Fibroblast of the aortic adventitia (primary cell): ENCODE data around the gene FAAH. TPM values are rescaled to one million over a fixed set of nuclear protein-coding genes. Genes with fewer than 3 reads are reported as not detected.
A peak's percentile ranks its signal among the peaks of the same experiment; 100 is the strongest.

ENCODE experiments used
- DNase-seq: peaks from one replicate; pipeline ENCODE4 v3.0.0-alpha.2; 2010; ENCODE audit warnings: low read depth
- H3K4me3 ChIP-seq: 2 replicates; pipeline ENCODE4 v1.5.1; 2011; ENCODE audit warnings: low read depth, mild to moderate bottlenecking, control low read depth, low read length, moderate library complexity
- total RNA-seq: library from RNA; depleted of rRNA; stranded (reverse); fragments of >200 nt; gene quantifications from 2 replicates; pipeline ENCODE4 v1.2.3, GENCODE V29; 2012; ENCODE audit warnings: low replicate concordance
- TF ChIP-seq, protein P1 (sequence below): IDR thresholded peaks from 2 replicates; pipeline ENCODE4 v1.5.1; 2011; ENCODE audit warnings: mild to moderate bottlenecking, low read length, control low read depth, inconsistent platforms; ENCODE audit not compliant: insufficient read depth

Gene FAAH
- total RNA-seq, 1 donor, result 0.18 TPM

- DNase-seq, result no peak
- TF ChIP-seq, protein P1, sequence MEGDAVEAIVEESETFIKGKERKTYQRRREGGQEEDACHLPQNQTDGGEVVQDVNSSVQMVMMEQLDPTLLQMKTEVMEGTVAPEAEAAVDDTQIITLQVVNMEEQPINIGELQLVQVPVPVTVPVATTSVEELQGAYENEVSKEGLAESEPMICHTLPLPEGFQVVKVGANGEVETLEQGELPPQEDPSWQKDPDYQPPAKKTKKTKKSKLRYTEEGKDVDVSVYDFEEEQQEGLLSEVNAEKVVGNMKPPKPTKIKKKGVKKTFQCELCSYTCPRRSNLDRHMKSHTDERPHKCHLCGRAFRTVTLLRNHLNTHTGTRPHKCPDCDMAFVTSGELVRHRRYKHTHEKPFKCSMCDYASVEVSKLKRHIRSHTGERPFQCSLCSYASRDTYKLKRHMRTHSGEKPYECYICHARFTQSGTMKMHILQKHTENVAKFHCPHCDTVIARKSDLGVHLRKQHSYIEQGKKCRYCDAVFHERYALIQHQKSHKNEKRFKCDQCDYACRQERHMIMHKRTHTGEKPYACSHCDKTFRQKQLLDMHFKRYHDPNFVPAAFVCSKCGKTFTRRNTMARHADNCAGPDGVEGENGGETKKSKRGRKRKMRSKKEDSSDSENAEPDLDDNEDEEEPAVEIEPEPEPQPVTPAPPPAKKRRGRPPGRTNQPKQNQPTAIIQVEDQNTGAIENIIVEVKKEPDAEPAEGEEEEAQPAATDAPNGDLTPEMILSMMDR, result no peak
- no peak overlapping the region for H3K4me3 ChIP-seq
These were observed 46.4 kb downstream of the FAAH start for GRCh38 chr1:46440478-46440877.

- TF ChIP-seq, protein P1, result peak; percentile 94
- peak overlapping the region; percentile 62 for H3K4me3 ChIP-seq
- peak; percentile 76 for DNase-seq
These were observed 48.4 kb downstream of the FAAH start for GRCh38 chr1:46442317-46443161.

- DNase-seq, result no peak
- TF ChIP-seq, protein P1, result no peak
- no peak overlapping the region for H3K4me3 ChIP-seq
These were observed 50.3 kb downstream of the FAAH start for GRCh38 chr1:46444466-46444865.

- no peak overlapping the region for H3K4me3 ChIP-seq
- no peak for DNase-seq
- TF ChIP-seq, protein P1, result peak; percentile 16
These were observed 51.7 kb downstream of the FAAH start for GRCh38 chr1:46445773-46446256.

- DNase-seq, result peak; percentile 68
- H3K4me3 ChIP-seq, result no peak overlapping the region
- TF ChIP-seq, protein P1, result peak; percentile 91
These were observed 52.8 kb downstream of the FAAH start for GRCh38 chr1:46446646-46447498.

- no peak for DNase-seq
- no peak overlapping the region for H3K4me3 ChIP-seq
- TF ChIP-seq, protein P1, result no peak
These were observed 53.5 kb downstream of the FAAH start for GRCh38 chr1:46447499-46448108.
